HepG2 (cell line): Measurements from ENCODE around the gene OR6S1. TPM values are rescaled to one million over a fixed set of nuclear protein-coding genes. Genes with fewer than 3 reads are reported as not detected.

Source experiments
- CREB1 ChIP-seq, 2 experiments: fragments of 450-650 bp in 1 of 2; IDR thresholded peaks; 2 replicates each; pipeline ENCODE4 v1.6.1; 2016 to 2017; ENCODE audit warnings: control low read depth in 1 of 2, mild to moderate bottlenecking in 1 of 2, missing compliant biosample characterization in 1 of 2, missing genetic modification characterization in 1 of 2
- HOXA9 ChIP-seq: sonication (generic); formaldehyde crosslinking; IDR thresholded peaks from 2 replicates; pipeline ENCODE4 v1.8.1; 2022; ENCODE audit warnings: missing genetic modification reagents, mild to moderate bottlenecking, moderate library complexity, borderline replicate concordance
- ZEB1 ChIP-seq: IDR thresholded peaks from 2 replicates; pipeline ENCODE4 v1.6.1; 2012; ENCODE audit warnings: mild to moderate bottlenecking, low read depth, inconsistent platforms; ENCODE audit not compliant: insufficient replicate concordance
- ZNF547 ChIP-seq: sonication (generic); formaldehyde crosslinking; IDR thresholded peaks from 2 replicates; pipeline ENCODE4 v1.5.1; 2020; ENCODE audit warnings: mild to moderate bottlenecking, missing genetic modification reagents
- ZNF766 ChIP-seq: sonication (generic); formaldehyde crosslinking; IDR thresholded peaks from 2 replicates; pipeline ENCODE4 v1.5.0; 2020; ENCODE audit warnings: missing genetic modification reagents, borderline replicate concordance
- ZNF780A ChIP-seq: sonication (generic); formaldehyde crosslinking; IDR thresholded peaks from 2 replicates; pipeline ENCODE4 v1.8.0; 2022; ENCODE audit warnings: mild to moderate bottlenecking, missing genetic modification reagents, moderate library complexity
- polyA plus RNA-seq, 8 experiments: library from polyadenylated mRNA; depleted of rRNA in 3 of 8; stranded (reverse) in 7 of 8; unstranded in 1 of 8; fragments of >200 nt; fragmentation: Illumina TruSeq in 4 of 8; extraction: Trizol in 4 of 8; gene quantifications; 2 replicates each; pipeline versions ENCODE4 v1.2.1 to v1.2.3, GENCODE V29; 2011 to 2016; ENCODE audit warnings: low read depth in 4 of 8, missing spikeins in 1 of 8, mixed read lengths in 1 of 8; ENCODE audit not compliant: insufficient read depth in 1 of 8
- total RNA-seq, 5 experiments: library from RNA; depleted of rRNA; stranded (reverse); fragments of >200 nt; fragmentation: Illumina TruSeq; extraction: Trizol; gene quantifications; 2 replicates each; pipeline ENCODE4 v1.2.3, GENCODE V29; 2016; ENCODE audit warnings: low read depth in 1 of 5
- TF ChIP-seq, protein P1 (sequence below): sonication (generic); formaldehyde crosslinking; conservative IDR thresholded peaks from 2 replicates; pipeline ENCODE4 v1.8.0; 2022; ENCODE audit warnings: mild to moderate bottlenecking, moderate library complexity, missing genetic modification reagents
- TF ChIP-seq, protein P2 (sequence below): sonication (generic); formaldehyde crosslinking; IDR thresholded peaks from 2 replicates; pipeline ENCODE4 v1.4.0; 2020; ENCODE audit warnings: low read depth, mild to moderate bottlenecking, missing genetic modification reagents
- TF ChIP-seq, protein P3 (sequence below): sonication (generic); formaldehyde crosslinking; IDR thresholded peaks from 2 replicates; pipeline ENCODE4 v1.4.0; 2020; ENCODE audit warnings: missing genetic modification reagents
- TF ChIP-seq, protein P4 (sequence below): sonication (generic); formaldehyde crosslinking; IDR thresholded peaks from 2 replicates; pipeline ENCODE4 v1.5.1; 2020; ENCODE audit warnings: missing genetic modification reagents, mild to moderate bottlenecking, borderline replicate concordance
- TF ChIP-seq, protein P5 (sequence below), 2 experiments: fragments of 450-650 bp in 1 of 2; sonication (generic) in 1 of 2; formaldehyde crosslinking; IDR thresholded peaks; 2 replicates each; pipeline versions ENCODE4 v1.5.0 to v1.8.0; 2020 to 2022; ENCODE audit warnings: mild to moderate bottlenecking in 1 of 2, missing genetic modification reagents in 1 of 2
- TF ChIP-seq, protein P6 (sequence below): sonication (generic); formaldehyde crosslinking; IDR thresholded peaks from 2 replicates; pipeline ENCODE4 v1.4.0; 2020; ENCODE audit warnings: missing genetic modification reagents
- TF ChIP-seq, protein P7 (sequence below): IDR thresholded peaks from 2 replicates; pipeline ENCODE4 v1.6.1; 2016; ENCODE audit warnings: low read depth, borderline replicate concordance

The OR6S1 gene
- total and polyA plus RNA-seq, 2 of the 13 experiments (the other 11 are each of a cell fraction or from before 2014, with no cell fraction given) = 0.09 TPM; not detected in 1

DNA sequence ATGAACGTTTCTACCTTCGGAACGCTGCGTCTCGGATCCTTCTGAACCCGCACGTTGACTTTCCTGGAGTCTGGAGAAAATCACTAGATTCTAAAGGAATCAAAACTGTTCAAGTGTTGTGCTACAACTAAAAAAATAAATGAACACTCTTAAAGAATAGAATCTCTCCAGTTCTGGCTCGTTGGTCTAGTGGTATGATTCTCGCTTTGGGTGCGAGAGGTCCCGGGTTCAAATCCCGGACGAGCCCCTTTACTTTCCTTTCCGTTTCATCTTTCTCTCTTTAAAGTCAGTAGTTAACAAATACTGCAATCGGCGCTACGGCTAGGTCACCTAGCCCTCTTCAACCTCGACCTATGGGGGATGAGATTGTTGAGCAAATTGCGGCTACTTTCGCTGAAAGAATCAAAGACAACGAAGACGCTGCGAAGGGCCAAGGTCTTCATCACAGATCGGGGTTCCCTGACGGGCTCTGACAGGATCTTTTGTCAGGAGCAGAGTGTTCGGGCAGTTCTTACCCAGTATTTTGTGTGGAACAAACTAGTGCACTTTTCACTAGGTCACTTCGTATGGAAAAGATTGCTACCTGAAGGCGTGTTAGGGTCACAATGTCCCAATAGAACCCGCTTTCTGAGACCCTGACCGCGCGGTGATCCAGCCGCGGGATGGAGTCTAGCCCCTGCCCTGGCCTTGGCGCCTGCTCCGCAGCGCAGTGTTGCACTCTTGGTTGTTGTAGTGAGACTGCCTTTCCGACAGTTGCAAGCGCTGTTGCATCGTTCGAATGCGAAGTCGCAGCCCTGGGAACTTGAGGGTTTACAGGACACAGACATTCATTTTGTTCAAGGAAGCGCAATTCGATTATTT is 8.4 kb downstream of the OR6S1 start (continued):
- TF ChIP-seq, protein P1, sequence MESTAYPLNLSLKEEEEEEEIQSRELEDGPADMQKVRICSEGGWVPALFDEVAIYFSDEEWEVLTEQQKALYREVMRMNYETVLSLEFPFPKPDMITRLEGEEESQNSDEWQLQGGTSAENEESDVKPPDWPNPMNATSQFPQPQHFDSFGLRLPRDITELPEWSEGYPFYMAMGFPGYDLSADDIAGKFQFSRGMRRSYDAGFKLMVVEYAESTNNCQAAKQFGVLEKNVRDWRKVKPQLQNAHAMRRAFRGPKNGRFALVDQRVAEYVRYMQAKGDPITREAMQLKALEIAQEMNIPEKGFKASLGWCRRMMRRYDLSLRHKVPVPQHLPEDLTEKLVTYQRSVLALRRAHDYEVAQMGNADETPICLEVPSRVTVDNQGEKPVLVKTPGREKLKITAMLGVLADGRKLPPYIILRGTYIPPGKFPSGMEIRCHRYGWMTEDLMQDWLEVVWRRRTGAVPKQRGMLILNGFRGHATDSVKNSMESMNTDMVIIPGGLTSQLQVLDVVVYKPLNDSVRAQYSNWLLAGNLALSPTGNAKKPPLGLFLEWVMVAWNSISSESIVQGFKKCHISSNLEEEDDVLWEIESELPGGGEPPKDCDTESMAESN (CRISPR knock-in tag) = peak; percentile 79
- TF ChIP-seq, protein P2, sequence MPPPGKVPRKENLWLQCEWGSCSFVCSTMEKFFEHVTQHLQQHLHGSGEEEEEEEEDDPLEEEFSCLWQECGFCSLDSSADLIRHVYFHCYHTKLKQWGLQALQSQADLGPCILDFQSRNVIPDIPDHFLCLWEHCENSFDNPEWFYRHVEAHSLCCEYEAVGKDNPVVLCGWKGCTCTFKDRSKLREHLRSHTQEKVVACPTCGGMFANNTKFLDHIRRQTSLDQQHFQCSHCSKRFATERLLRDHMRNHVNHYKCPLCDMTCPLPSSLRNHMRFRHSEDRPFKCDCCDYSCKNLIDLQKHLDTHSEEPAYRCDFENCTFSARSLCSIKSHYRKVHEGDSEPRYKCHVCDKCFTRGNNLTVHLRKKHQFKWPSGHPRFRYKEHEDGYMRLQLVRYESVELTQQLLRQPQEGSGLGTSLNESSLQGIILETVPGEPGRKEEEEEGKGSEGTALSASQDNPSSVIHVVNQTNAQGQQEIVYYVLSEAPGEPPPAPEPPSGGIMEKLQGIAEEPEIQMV = 0 out of 2 replicates have a peak, but pooled peaks have one; percentile 72
- TF ChIP-seq ZNF780A (CRISPR knock-in tag) (no peak), ZEB1 (peak; percentile 28), HOXA9 (CRISPR knock-in tag) (no peak), CREB1 (IDR thresholded peaks at IDR 0.05) (no peak), CREB1 (CRISPR knock-in tag; IDR thresholded peaks at IDR 0.05) (peak; percentile 65), ZNF547 (CRISPR knock-in tag) (0 out of 2 replicates have a peak, but pooled peaks have one; percentile 21), ZNF766 (CRISPR knock-in tag) (peak; percentile 34; the same call in 1 of the 2 replicates)
- TF ChIP-seq, protein P3, sequence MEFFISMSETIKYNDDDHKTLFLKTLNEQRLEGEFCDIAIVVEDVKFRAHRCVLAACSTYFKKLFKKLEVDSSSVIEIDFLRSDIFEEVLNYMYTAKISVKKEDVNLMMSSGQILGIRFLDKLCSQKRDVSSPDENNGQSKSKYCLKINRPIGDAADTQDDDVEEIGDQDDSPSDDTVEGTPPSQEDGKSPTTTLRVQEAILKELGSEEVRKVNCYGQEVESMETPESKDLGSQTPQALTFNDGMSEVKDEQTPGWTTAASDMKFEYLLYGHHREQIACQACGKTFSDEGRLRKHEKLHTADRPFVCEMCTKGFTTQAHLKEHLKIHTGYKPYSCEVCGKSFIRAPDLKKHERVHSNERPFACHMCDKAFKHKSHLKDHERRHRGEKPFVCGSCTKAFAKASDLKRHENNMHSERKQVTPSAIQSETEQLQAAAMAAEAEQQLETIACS = peak; percentile 15; the same call in 1 of the 2 replicates
- TF ChIP-seq, protein P4, sequence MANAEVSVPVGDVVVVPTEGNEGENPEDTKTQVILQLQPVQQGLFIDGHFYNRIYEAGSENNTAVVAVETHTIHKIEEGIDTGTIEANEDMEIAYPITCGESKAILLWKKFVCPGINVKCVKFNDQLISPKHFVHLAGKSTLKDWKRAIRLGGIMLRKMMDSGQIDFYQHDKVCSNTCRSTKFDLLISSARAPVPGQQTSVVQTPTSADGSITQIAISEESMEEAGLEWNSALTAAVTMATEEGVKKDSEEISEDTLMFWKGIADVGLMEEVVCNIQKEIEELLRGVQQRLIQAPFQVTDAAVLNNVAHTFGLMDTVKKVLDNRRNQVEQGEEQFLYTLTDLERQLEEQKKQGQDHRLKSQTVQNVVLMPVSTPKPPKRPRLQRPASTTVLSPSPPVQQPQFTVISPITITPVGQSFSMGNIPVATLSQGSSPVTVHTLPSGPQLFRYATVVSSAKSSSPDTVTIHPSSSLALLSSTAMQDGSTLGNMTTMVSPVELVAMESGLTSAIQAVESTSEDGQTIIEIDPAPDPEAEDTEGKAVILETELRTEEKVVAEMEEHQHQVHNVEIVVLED = peak; percentile 43; the same call in 1 of the 2 replicates
- TF ChIP-seq, protein P5, sequence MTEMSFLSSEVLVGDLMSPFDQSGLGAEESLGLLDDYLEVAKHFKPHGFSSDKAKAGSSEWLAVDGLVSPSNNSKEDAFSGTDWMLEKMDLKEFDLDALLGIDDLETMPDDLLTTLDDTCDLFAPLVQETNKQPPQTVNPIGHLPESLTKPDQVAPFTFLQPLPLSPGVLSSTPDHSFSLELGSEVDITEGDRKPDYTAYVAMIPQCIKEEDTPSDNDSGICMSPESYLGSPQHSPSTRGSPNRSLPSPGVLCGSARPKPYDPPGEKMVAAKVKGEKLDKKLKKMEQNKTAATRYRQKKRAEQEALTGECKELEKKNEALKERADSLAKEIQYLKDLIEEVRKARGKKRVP (CRISPR knock-in tag; IDR thresholded peaks at IDR 0.05) = peak in 1 of 2 experiments; percentile 74; a peak in 2 of 4 replicates
- TF ChIP-seq, protein P6, sequence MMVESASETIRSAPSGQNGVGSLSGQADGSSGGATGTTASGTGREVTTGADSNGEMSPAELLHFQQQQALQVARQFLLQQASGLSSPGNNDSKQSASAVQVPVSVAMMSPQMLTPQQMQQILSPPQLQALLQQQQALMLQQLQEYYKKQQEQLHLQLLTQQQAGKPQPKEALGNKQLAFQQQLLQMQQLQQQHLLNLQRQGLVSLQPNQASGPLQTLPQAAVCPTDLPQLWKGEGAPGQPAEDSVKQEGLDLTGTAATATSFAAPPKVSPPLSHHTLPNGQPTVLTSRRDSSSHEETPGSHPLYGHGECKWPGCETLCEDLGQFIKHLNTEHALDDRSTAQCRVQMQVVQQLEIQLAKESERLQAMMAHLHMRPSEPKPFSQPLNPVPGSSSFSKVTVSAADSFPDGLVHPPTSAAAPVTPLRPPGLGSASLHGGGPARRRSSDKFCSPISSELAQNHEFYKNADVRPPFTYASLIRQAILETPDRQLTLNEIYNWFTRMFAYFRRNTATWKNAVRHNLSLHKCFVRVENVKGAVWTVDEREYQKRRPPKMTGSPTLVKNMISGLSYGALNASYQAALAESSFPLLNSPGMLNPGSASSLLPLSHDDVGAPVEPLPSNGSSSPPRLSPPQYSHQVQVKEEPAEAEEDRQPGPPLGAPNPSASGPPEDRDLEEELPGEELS = peak; percentile 48; the same call in 1 of the 2 replicates
- TF ChIP-seq, protein P7, sequence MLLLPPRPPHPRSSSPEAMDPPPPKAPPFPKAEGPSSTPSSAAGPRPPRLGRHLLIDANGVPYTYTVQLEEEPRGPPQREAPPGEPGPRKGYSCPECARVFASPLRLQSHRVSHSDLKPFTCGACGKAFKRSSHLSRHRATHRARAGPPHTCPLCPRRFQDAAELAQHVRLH (CRISPR knock-in tag) = peak; percentile 44; the same call in 1 of the 2 replicates
